GM20431 (cell line): ENCODE data around the gene CTRL.
"Not testable (repeated sequence)": the region's sequence is repeated elsewhere in the genome, so short reads cannot be mapped to it uniquely, and the experiment has no call there.

ENCODE experiments used
- in situ Hi-C: fragments of 300-500 bp; cut with MseI, MboI; formaldehyde crosslinking; loops from one replicate; pipeline ENCODE4 v1.15.0; 2020; ENCODE audit warnings: low sequenced_read_pairs; ENCODE audit not compliant: unreplicated experiment

CTRL gene

DNA sequence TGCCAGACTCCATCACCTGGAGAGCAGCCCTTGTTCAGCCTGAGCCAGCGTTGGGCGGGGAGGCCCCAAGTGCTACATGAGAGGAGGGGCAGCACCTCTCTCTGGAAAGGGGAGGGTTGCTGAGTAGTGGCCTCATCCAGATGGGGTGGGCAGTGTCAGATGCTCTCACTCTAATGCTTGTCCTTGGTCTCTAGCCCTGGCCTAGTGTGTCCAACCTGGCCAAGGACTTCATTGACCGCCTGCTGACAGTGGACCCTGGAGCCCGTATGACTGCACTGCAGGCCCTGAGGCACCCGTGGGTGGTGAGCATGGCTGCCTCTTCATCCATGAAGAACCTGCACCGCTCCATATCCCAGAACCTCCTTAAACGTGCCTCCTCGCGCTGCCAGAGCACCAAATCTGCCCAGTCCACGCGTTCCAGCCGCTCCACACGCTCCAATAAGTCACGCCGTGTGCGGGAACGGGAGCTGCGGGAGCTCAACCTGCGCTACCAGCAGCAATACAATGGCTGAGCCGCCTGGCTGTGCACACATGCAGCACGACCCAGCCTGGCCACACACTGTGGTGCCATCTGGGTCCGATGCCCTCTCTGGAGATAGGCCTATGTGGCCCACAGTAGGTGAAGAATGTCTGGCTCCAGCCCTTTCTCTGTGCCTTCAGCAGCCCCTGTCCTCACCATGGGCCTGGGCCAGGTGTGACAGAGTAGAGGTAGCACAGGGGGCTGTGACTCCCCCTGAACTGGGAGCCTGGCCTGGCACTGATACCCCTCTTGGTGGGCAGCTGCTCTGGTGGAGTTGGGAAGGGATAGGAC is 4.3 kb downstream of the CTRL start:
- in situ Hi-C loops = no loop called here

GRCh38 chr16:67926181-67926750 is 5.4 kb downstream of the CTRL start:
- in situ Hi-C loops = no loop called here

GRCh38 chr16:67924140-67924906 is 7.3 kb downstream of the CTRL start:
- in situ Hi-C loops = no loop called here

GRCh38 chr16:67923414-67924116 is 8.1 kb downstream of the CTRL start:
- in situ Hi-C loops = no loop called here

DNA sequence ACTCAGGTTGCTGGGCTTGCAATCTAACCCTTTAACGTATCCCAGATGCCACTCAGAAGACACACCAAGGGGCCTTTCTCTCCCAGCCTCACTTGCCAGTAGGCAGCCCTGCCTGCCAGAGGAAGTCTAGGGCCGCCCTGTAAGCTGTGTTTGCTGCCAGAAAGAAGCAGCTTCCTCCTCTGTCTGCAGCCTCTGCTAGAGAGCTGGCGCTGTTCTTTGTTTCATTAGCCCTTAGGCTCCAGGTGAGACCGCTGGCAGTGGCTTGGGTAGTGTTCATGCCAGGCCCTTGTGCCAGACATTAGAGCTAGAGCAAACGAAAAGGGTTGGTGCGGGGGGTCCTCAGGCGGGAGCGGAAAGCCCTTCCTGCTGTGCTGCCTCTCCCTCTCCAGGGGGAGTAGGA is 8.9 kb downstream of the CTRL start:
- in situ Hi-C loops = no loop called here

DNA sequence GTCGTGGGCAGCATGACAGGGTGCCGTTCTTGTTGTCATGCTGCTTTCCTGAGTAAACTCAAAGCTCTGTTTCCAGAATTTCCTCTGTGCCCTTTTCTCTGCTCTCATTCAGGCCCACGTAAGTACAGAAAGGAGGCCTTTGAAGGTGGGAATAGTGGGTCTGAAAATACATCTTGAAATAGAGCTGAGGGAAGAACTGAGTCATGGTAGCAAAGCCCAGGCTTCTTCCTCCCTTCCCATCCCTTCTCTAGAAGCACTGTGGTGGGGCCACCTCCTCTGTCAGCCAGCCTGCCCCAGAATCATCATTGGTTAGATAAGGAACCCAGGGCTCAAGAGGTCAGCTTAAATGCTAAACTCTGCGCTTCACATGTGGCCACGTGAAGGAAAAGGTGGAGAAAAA is 9.4 kb downstream of the CTRL start:
- in situ Hi-C loops = no loop called here

GRCh38 chr16:67919622-67920221 is 11.9 kb downstream of the CTRL start:
- in situ Hi-C loops = no loop called here

GRCh38 chr16:67917852-67918236 is 13.8 kb downstream of the CTRL start:
- in situ Hi-C loops = no loop called here

DNA sequence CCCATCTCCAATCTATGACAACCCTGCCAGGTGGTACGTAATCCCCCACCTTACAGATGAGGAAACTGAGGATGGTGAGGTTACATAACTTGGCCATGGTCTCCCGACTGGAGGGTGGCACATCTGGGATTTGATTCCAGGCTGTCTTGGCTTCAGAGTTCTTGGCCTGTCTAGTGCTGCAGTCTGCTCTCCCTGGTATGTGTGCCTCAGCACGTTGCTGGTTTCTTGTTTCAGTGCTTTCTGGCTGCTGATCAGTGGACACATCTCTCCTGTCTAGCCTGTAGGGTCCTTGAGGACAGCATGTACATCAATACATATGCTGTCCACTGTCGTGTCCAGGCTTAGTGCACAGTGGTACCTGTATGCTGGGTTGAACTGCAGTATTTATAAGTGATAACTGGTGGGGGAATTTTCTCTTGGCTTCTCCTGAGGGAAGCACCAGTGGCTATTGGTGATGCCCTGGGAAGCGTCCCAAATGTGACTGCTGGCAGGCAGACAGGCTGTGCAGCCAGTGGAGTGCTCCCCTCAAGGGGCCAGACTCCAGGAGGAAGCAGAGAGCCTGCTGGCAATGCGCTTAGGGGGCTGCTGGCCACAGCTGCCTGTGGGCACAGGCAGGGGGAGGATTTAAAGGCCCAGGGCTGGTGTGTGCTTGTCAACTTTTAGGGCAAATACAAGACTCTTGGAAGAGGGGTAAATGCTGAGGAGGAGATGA is 14.4 kb downstream of the CTRL start:
- in situ Hi-C loops = no loop called here

DNA sequence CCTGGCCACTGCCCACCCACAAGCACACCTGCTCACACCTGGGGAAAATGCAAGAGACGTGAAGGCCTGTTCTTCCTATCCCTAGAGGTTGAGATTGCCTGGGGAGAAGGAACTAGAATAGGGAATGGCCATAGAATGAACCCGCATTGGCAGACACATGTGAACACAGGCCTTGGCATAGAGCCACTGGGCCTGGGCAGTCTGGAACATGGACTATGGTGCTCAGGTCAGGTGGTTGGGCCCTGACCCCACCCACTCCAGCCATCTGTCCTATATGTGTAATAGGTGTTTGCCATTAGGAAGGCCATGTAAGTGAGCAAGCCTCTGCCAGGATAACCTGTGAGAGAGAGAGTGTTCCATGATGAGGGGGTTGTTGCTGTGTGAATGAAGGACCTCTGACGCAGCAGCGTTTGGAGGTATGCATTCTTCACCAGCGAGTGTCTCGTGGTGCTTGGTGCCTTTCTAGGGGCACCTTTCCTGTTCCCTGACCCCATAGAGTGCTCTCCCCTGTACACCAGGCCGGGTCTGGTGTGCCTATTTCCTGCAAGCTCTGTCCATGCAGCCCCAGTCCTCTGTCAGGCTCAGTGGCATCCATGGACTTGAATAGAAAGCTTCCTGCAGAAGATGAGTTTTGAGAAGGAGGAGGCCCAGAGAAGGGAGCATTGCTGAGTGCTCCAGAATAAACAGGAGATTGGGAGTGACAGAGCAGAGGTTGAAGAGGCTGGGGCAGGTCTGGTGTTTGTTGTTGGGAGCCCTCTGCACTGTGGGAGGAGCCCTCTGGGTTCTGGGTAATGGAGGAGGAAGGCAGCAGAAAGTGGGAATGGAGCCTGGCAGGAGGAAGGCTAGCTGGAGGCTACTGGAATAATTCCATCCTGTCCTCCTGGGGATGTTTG is 15.6 kb downstream of the CTRL start:
- in situ Hi-C loops = no loop called here

GRCh38 chr16:67915496-67915769 is 16.2 kb downstream of the CTRL start:
- in situ Hi-C loops = not testable (repeated sequence)

GRCh38 chr16:67914758-67915495 is 16.7 kb downstream of the CTRL start:
- in situ Hi-C loops = no loop called here

DNA sequence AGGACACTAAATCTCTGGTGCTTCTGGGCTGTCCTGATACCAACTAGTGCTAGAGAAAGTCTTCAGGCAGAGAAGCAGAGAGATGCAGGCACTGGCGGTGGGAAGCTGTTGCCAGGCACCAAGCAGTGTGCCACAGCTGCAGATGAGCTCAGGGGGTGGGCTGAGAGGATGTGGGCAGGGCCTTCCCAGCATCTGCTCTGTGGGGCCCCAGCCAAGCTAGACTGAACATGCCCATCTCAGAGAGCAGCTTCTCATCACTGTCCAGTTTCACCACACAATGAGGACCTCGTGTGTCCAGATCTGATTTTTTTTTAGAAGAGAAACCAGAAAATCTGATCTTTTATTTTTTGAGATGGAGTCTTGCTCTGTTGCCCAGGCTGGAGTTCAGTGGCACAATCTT is 21.5 kb downstream of the CTRL start:
- in situ Hi-C loops = no loop called here

DNA sequence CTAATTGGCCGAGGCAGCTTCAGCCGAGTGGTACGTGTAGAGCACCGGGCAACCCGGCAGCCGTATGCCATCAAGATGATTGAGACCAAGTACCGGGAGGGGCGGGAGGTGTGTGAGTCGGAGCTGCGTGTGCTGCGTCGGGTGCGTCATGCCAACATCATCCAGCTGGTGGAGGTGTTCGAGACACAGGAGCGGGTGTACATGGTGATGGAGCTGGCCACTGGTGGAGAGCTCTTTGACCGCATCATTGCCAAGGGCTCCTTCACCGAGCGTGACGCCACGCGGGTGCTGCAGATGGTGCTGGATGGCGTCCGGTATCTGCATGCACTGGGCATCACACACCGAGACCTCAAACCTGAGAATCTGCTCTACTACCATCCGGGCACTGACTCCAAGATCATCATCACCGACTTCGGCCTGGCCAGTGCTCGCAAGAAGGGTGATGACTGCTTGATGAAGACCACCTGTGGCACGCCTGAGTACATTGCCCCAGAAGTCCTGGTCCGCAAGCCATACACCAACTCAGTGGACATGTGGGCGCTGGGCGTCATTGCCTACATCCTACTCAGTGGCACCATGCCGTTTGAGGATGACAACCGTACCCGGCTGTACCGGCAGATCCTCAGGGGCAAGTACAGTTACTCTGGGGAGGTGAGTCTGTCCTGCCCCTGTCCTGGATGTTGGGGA is 22.5 kb downstream of the CTRL start:
- in situ Hi-C loops = no loop called here

GRCh38 chr16:67907397-67908180 is 24.1 kb downstream of the CTRL start:
- in situ Hi-C loops = no loop called here

DNA sequence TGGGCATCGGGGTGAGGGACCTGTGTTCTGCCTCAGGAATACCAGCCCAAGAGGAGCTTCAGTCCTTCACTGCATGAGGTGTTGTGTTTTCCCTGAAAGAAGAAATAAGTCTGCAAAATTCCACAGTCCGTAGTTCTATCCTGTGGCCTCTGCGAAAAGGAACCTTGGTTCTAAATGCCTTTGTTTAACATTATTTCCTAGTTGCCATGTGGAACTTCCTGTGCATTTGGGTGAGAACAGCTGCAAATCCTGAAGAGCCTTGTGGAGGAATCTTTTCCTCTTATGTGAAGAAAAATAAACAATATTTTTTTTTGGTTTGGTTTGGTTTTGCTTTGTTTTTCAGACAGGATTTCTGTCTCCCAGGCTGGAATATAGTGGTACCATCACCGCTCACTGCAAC is 28.8 kb downstream of the CTRL start:
- in situ Hi-C loops = no loop called here

- in situ Hi-C loops = no loop called here
Measured at GRCh38 chr16:67901734-67902133, 29.9 kb downstream of the CTRL start.
